Upper lobe of left lung (tissue), 6 donors: ENCODE data around the gene LTBP2. TPM values are rescaled to one million over a fixed set of nuclear protein-coding genes. Genes with fewer than 3 reads are reported as not detected.
"Not testable (repeated sequence)": the region's sequence is repeated elsewhere in the genome, so short reads cannot be mapped to it uniquely, and the experiment has no call there.

Experiments
- ATAC-seq, 2 donors: fragments of 200-7000 bp; cut with Tn5 transposase; one replicate each; pipeline ENCODE4 v1.9.1; 2022; ENCODE audit warnings: mild to moderate bottlenecking in 2 of 2, moderate library complexity in 2 of 2; ENCODE audit not compliant: low FRiP score in 2 of 2
- DNase-seq, 2 donors: peaks; one replicate each; pipeline ENCODE4 v3.0.0-alpha.2; 2019 to 2020
- H3K27ac ChIP-seq, 4 donors: fragments of 200-600 bp; sonication (generic); one replicate each; pipeline ENCODE4 v1.5.1; 2016 to 2019
- H3K27me3 ChIP-seq, 4 donors: fragments of 200-600 bp; sonication (generic); one replicate each; pipeline ENCODE4 v1.5.1; 2017 to 2019
- H3K36me3 ChIP-seq, 4 donors: fragments of 200-600 bp; sonication (generic); one replicate each; pipeline ENCODE4 v1.5.1; 2016 to 2019
- H3K4me1 ChIP-seq, 4 donors: fragments of 200-600 bp; sonication (generic); one replicate each; pipeline ENCODE4 v1.5.1; 2018 to 2019
- H3K4me3 ChIP-seq, 4 donors: fragments of 200-600 bp; sonication (generic); one replicate each; pipeline ENCODE4 v1.5.1; 2017 to 2019; ENCODE audit warnings: mild to moderate bottlenecking in 2 of 4, moderate library complexity in 1 of 4
- H3K9me3 ChIP-seq, 4 donors: fragments of 200-600 bp; sonication (generic); one replicate each; pipeline ENCODE4 v1.5.1; 2018 to 2019
- CTCF ChIP-seq, 6 experiments: fragments of 450-650 bp in 4 of 6; fragments of 200-600 bp in 2 of 6; sonication (generic) in 2 of 6; IDR thresholded peaks; one replicate each; pipeline ENCODE4 v1.5.1; 2016 to 2019; ENCODE audit warnings: antibody characterized with exemption in 6 of 6
- EP300 ChIP-seq, 4 donors: sonication (generic); formaldehyde crosslinking; IDR thresholded peaks; one replicate each; pipeline ENCODE4 v1.5.1; 2017; ENCODE audit warnings: antibody characterized with exemption in 4 of 4, control low read depth in 2 of 4
- POLR2A ChIP-seq, 4 donors: fragments of 450-650 bp; IDR thresholded peaks; one replicate each; pipeline ENCODE4 v1.5.1; 2016 to 2017; ENCODE audit warnings: antibody characterized with exemption in 4 of 4, mild to moderate bottlenecking in 2 of 4
- POLR2AphosphoS5 ChIP-seq, 2 donors: sonication (generic); formaldehyde crosslinking; IDR thresholded peaks; one replicate each; pipeline ENCODE4 v1.5.1; 2017; ENCODE audit warnings: antibody characterized with exemption in 2 of 2
- WGBS, 2 donors: methylation state at CpG; one replicate each; pipeline ENCODE4 v1.1.5; 2017 to 2018; 5-methylcytosine and 5-hydroxymethylcytosine counted together
- total RNA-seq, 6 donors: library from RNA; depleted of rRNA in 4 of 6; stranded (reverse); fragments of >200 nt in 4 of 6; gene quantifications; one replicate each; pipeline versions ENCODE4 v1.1.0 to v1.2.1, GENCODE V29; 2016 to 2021
- donor health status: DM: no; HTN: no; CAD: no; lungs with moderate emphysema.
- donor health status: DM: no; HTN: yes; CAD: no; lungs with severe emphysema.

LTBP2 gene
- total RNA-seq, 6 donors from 2014 or later, result 19.7 to 136 (median 77.6) TPM

GRCh38 chr14:74542056-74542685 is 69.9 kb downstream of the LTBP2 start:
- 88 to 90% methylated on average over 7 to 10 of the region's 10 CpGs for WGBS, 2 donors
- ATAC-seq (no peak), DNase-seq (peak in 1 of 2 donors; percentile 16)
- H3K27me3 ChIP-seq, result no peaks in the 10 kb centered on the region
- H3K9me3 ChIP-seq, result no peaks in the 10 kb centered on the region
- H3K4me1 ChIP-seq, result peaks cover 0 to 6% (median 2%) of the 10 kb centered on the region in 4 donors
- TF ChIP-seq CTCF (IDR thresholded peaks at IDR 0.05), result no peak
- no peak for TF ChIP-seq POLR2AphosphoS5 (IDR thresholded peaks at IDR 0.05)
- no peak for TF ChIP-seq POLR2A (IDR thresholded peaks at IDR 0.05)
- no peak for TF ChIP-seq EP300 (IDR thresholded peaks at IDR 0.05)
- no peaks in the 10 kb centered on the region for H3K36me3 ChIP-seq
- no peak overlapping the region for H3K4me3 ChIP-seq
- no peak overlapping the region for H3K27ac ChIP-seq

GRCh38 chr14:74541225-74541624 is 70.8 kb downstream of the LTBP2 start:
- no peak overlapping the region for H3K27ac ChIP-seq

GRCh38 chr14:74539503-74539902 is 72.5 kb downstream of the LTBP2 start:
- DNase-seq, result no peak
- Histone ChIP-seq H3K4me3 (no peak overlapping the region), H3K27ac (no peak overlapping the region), H3K27me3 (no peaks in the 10 kb centered on the region), H3K36me3 (no peaks in the 10 kb centered on the region), H3K4me1 (peaks cover 0 to 6% (median 2%) of the 10 kb centered on the region in 4 donors), H3K9me3 (no peaks in the 10 kb centered on the region)
- no peak for ATAC-seq
- TF ChIP-seq EP300 (IDR thresholded peaks at IDR 0.05) (no peak), CTCF (IDR thresholded peaks at IDR 0.05) (no peak), POLR2AphosphoS5 (IDR thresholded peaks at IDR 0.05) (no peak), POLR2A (IDR thresholded peaks at IDR 0.05) (no peak)
- WGBS, 2 donors, result 72 to 86% methylated on average over 4 of the region's 4 CpGs

More at GRCh38 chr14:74541225-74541624, 70.8 kb downstream of the LTBP2 start:
- WGBS, 2 donors, result 82 to 85% methylated on average over 3 of the region's 3 CpGs
- no peak for DNase-seq
- Histone ChIP-seq H3K4me3 (no peak overlapping the region), H3K9me3 (no peaks in the 10 kb centered on the region), H3K4me1 (peaks cover 0 to 6% (median 2%) of the 10 kb centered on the region in 4 donors), H3K36me3 (no peaks in the 10 kb centered on the region), H3K27me3 (no peaks in the 10 kb centered on the region)
- ATAC-seq, result no peak
- TF ChIP-seq CTCF (IDR thresholded peaks at IDR 0.05) (no peak), EP300 (IDR thresholded peaks at IDR 0.05) (no peak), POLR2A (IDR thresholded peaks at IDR 0.05) (no peak), POLR2AphosphoS5 (IDR thresholded peaks at IDR 0.05) (no peak)

GRCh38 chr14:74538411-74539391 is 73.3 kb downstream of the LTBP2 start:
- peaks cover 0 to 6% (median 2%) of the 10 kb centered on the region in 4 donors for H3K4me1 ChIP-seq
- ATAC-seq, result no peak
- no peaks in the 10 kb centered on the region for H3K27me3 ChIP-seq
- no peak for DNase-seq
- H3K4me3 ChIP-seq, result no peak overlapping the region
- H3K9me3 ChIP-seq, result no peaks in the 10 kb centered on the region
- TF ChIP-seq CTCF (IDR thresholded peaks at IDR 0.05) (no peak), POLR2AphosphoS5 (IDR thresholded peaks at IDR 0.05) (no peak), EP300 (IDR thresholded peaks at IDR 0.05) (no peak), POLR2A (IDR thresholded peaks at IDR 0.05) (no peak)
- WGBS, 2 donors, result 77 to 85% methylated on average over 11 of the region's 11 CpGs
- peak overlapping the region in 1 of 4 donors; percentile 30 for H3K27ac ChIP-seq
- H3K36me3 ChIP-seq, result no peaks in the 10 kb centered on the region

- ATAC-seq, H3K36me3 ChIP-seq, DNase-seq, H3K9me3 ChIP-seq, H3K4me3 ChIP-seq, H3K4me1 ChIP-seq, H3K27me3 ChIP-seq: not testable (repeated sequence)
- WGBS, 2 donors, result 81 to 86% methylated on average over 3 of the region's 3 CpGs
- H3K27ac ChIP-seq, result peak overlapping the region in 2 of 4 donors; percentile 32 to 35
Measured at GRCh38 chr14:74536336-74536735, 75.7 kb downstream of the LTBP2 start.
